Rectal smooth muscle tissue (tissue), 1 donor: ENCODE results near the gene OPCML.

ENCODE experiments used
- H3K27ac ChIP-seq: one replicate; pipeline ENCODE4 v1.7.0; 2013; ENCODE audit warnings: low read depth, low read length, inconsistent platforms
- H3K27me3 ChIP-seq: one replicate; pipeline ENCODE4 v1.7.0; 2013; ENCODE audit warnings: low read length; ENCODE audit not compliant: control insufficient read depth, insufficient read depth
- H3K36me3 ChIP-seq: one replicate; pipeline ENCODE4 v1.7.0; 2013; ENCODE audit warnings: low read length; ENCODE audit not compliant: control insufficient read depth, insufficient read depth
- H3K4me1 ChIP-seq: one replicate; pipeline ENCODE4 v1.7.0; 2013; ENCODE audit warnings: low read length; ENCODE audit not compliant: control insufficient read depth, insufficient read depth
- H3K4me3 ChIP-seq: one replicate; pipeline ENCODE4 v1.7.0; 2013; ENCODE audit warnings: low read length
- H3K9ac ChIP-seq: one replicate; pipeline ENCODE4 v1.7.0; 2013; ENCODE audit warnings: low read length

OPCML gene

GRCh38 chr11:133361689-133361994 lies 170.7 kb downstream of the OPCML start:
- H3K4me1 ChIP-seq, result no peaks in the 10 kb centered on the region
- no peak overlapping the region for H3K27ac ChIP-seq
- no peaks in the 10 kb centered on the region for H3K27me3 ChIP-seq
- no peak overlapping the region for H3K9ac ChIP-seq
- H3K36me3 ChIP-seq, result no peaks in the 10 kb centered on the region
- H3K4me3 ChIP-seq, result no peak overlapping the region

GRCh38 chr11:133360860-133361688 lies 171.2 kb downstream of the OPCML start:
- H3K9ac ChIP-seq, result no peak overlapping the region
- H3K4me3 ChIP-seq, result no peak overlapping the region
- H3K36me3 ChIP-seq, result no peaks in the 10 kb centered on the region
- no peaks in the 10 kb centered on the region for H3K4me1 ChIP-seq
- H3K27ac ChIP-seq, result no peak overlapping the region
- no peaks in the 10 kb centered on the region for H3K27me3 ChIP-seq

- Histone ChIP-seq H3K36me3 (no peaks in the 10 kb centered on the region), H3K27ac (no peak overlapping the region), H3K27me3 (no peaks in the 10 kb centered on the region), H3K9ac (no peak overlapping the region), H3K4me1 (no peaks in the 10 kb centered on the region), H3K4me3 (no peak overlapping the region)
Observed at GRCh38 chr11:133355095-133355494, 177.2 kb downstream of the OPCML start.

GRCh38 chr11:133354069-133354468 lies 178.2 kb downstream of the OPCML start:
- Histone ChIP-seq H3K4me3 (no peak overlapping the region), H3K9ac (no peak overlapping the region), H3K27ac (no peak overlapping the region), H3K27me3 (no peaks in the 10 kb centered on the region), H3K4me1 (no peaks in the 10 kb centered on the region), H3K36me3 (no peaks in the 10 kb centered on the region)

- Histone ChIP-seq H3K4me1 (no peaks in the 10 kb centered on the region), H3K27ac (no peak overlapping the region), H3K4me3 (no peak overlapping the region), H3K27me3 (no peaks in the 10 kb centered on the region), H3K36me3 (no peaks in the 10 kb centered on the region), H3K9ac (no peak overlapping the region)
Observed at GRCh38 chr11:133350045-133350444, 182.3 kb downstream of the OPCML start.

DNA sequence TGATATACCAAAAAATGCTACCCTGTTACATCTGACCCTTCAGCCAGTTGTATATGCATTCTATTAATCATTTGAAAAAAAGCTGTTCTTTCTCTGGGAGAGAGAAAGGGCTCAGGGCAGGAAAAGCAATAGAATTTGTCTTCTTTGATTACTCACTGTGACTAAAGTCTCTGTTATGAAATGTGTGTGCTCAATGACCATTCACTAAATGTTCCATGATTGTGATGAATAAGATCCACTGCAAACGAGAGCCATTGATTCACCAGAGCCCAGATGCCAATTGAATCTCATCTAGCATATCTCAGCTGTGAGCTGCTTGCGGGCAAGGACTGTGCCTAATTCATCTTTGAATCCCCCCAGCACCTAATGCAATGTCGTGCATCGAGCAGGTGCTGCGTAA lies 184.3 kb downstream of the OPCML start:
- Histone ChIP-seq H3K9ac (no peak overlapping the region), H3K27me3 (no peaks in the 10 kb centered on the region), H3K36me3 (no peaks in the 10 kb centered on the region), H3K27ac (no peak overlapping the region), H3K4me1 (no peaks in the 10 kb centered on the region), H3K4me3 (no peak overlapping the region)

- Histone ChIP-seq H3K4me3 (no peak overlapping the region), H3K4me1 (no peaks in the 10 kb centered on the region), H3K36me3 (no peaks in the 10 kb centered on the region), H3K9ac (no peak overlapping the region), H3K27ac (no peak overlapping the region), H3K27me3 (no peaks in the 10 kb centered on the region)
Observed at GRCh38 chr11:133346137-133346536, 186.2 kb downstream of the OPCML start.

DNA sequence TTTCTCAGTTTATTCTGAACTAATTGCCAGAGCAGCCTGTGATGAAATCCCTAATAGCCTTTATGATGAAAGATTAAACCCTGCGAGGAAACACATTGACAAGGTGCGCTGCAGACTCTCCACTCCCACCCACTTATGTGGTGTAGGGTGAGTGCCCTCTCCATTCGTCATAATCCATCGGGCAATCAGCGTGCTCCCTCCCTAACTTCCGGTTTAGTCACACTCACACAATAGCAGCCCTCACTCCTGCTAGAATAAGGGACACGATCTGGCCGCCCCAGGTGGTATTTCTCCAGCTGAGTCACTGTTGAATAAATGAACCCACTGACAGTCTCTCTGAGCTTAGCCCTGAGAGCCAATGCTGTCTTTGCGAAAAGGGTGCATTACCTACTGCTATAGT lies 188.3 kb downstream of the OPCML start:
- Histone ChIP-seq H3K9ac (no peak overlapping the region), H3K4me1 (no peaks in the 10 kb centered on the region), H3K27me3 (no peaks in the 10 kb centered on the region), H3K27ac (no peak overlapping the region), H3K36me3 (no peaks in the 10 kb centered on the region), H3K4me3 (no peak overlapping the region)

- Histone ChIP-seq H3K4me1 (no peaks in the 10 kb centered on the region), H3K27ac (no peak overlapping the region), H3K9ac (no peak overlapping the region), H3K27me3 (no peaks in the 10 kb centered on the region), H3K36me3 (no peaks in the 10 kb centered on the region), H3K4me3 (no peak overlapping the region)
Observed at GRCh38 chr11:133339495-133340140, 192.7 kb downstream of the OPCML start.

- Histone ChIP-seq H3K27me3 (no peaks in the 10 kb centered on the region), H3K36me3 (no peaks in the 10 kb centered on the region), H3K4me1 (no peaks in the 10 kb centered on the region), H3K4me3 (no peak overlapping the region), H3K27ac (no peak overlapping the region), H3K9ac (no peak overlapping the region)
Observed at GRCh38 chr11:133338588-133338987, 193.7 kb downstream of the OPCML start.

GRCh38 chr11:133337951-133338418 lies 194.3 kb downstream of the OPCML start:
- Histone ChIP-seq H3K27ac (no peak overlapping the region), H3K27me3 (no peaks in the 10 kb centered on the region), H3K9ac (no peak overlapping the region), H3K4me3 (no peak overlapping the region), H3K36me3 (no peaks in the 10 kb centered on the region), H3K4me1 (no peaks in the 10 kb centered on the region)

DNA sequence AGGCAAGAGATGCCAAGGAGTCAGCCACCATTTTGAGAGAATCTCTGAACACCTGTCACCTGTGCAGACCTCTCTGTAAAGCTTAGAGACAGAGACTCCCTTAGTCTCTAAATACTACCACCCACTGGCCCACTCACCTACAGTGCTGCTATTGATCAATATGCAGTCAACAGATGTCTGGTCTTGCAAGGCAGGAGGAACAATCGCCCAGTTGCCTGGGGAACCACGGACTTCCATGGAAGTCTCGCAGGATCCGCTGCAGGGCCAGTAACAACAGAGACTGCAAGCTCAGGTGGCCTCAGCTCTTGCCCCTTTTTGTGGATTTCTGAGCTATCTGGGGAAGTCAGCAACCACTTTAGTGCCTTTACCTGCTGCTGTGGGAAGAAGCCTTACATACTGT lies 195.1 kb downstream of the OPCML start:
- H3K4me3 ChIP-seq, result no peak overlapping the region
- no peaks in the 10 kb centered on the region for H3K27me3 ChIP-seq

GRCh38 chr11:133331031-133331430 lies 201.3 kb downstream of the OPCML start:
- Histone ChIP-seq H3K27ac (no peak overlapping the region), H3K9ac (no peak overlapping the region), H3K4me1 (no peaks in the 10 kb centered on the region), H3K36me3 (no peaks in the 10 kb centered on the region), H3K4me3 (no peak overlapping the region), H3K27me3 (no peaks in the 10 kb centered on the region)

More for the DNA sequence above, 195.1 kb downstream of the OPCML start:
- Histone ChIP-seq H3K9ac (no peak overlapping the region), H3K36me3 (no peaks in the 10 kb centered on the region), H3K27ac (no peak overlapping the region), H3K4me1 (no peaks in the 10 kb centered on the region)
